PC-3 (cell line): Measurements from ENCODE around the gene CACNA1B.

ENCODE experiments used
- EZH2 ChIP-seq: fragments of 300-600 bp; sonication (generic); IDR thresholded peaks from one replicate; pipeline ENCODE4 v1.6.1; 2017; ENCODE audit warnings: antibody characterized with exemption, mild to moderate bottlenecking, low read length; ENCODE audit not compliant: unreplicated experiment
- EZH2phosphoT487 ChIP-seq: fragments of 300-600 bp; sonication (generic); IDR thresholded peaks from 2 replicates; pipeline ENCODE4 v1.6.1; 2018; ENCODE audit warnings: mild to moderate bottlenecking, antibody characterized with exemption, low read length, borderline replicate concordance
- TF ChIP-seq, protein P1 (sequence below): fragments of 300-600 bp; sonication (generic); conservative IDR thresholded peaks from 2 replicates; pipeline ENCODE4 v1.5.1; 2017; ENCODE audit warnings: antibody characterized with exemption, low read depth, mild to moderate bottlenecking, low read length

DNA sequence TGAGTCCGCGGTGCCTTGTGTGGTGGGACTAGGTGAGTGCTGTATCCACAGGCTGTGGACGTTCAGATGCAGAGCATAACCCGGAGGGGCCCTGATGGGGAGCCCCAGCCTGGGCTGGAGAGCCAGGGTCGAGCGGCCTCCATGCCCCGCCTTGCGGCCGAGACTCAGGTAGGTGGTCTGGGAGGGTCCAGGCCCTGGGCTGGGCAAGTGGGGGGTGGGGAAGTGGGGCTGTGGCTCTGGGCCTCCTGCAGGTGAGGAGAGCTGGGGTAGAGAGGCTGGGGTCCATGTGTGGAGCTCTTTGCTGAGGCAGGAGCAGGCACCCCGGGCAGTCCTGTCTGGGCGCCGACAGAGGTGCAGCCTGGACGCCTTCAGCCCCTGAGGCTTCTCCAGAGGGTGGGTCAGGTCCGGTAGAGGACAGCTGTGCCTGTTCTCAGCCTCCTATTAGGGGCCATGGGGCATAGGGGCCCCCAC lies 241.1 kb downstream of the CACNA1B start:
- TF ChIP-seq EZH2phosphoT487: no peak
- no peak for TF ChIP-seq EZH2
- TF ChIP-seq, protein P1, sequence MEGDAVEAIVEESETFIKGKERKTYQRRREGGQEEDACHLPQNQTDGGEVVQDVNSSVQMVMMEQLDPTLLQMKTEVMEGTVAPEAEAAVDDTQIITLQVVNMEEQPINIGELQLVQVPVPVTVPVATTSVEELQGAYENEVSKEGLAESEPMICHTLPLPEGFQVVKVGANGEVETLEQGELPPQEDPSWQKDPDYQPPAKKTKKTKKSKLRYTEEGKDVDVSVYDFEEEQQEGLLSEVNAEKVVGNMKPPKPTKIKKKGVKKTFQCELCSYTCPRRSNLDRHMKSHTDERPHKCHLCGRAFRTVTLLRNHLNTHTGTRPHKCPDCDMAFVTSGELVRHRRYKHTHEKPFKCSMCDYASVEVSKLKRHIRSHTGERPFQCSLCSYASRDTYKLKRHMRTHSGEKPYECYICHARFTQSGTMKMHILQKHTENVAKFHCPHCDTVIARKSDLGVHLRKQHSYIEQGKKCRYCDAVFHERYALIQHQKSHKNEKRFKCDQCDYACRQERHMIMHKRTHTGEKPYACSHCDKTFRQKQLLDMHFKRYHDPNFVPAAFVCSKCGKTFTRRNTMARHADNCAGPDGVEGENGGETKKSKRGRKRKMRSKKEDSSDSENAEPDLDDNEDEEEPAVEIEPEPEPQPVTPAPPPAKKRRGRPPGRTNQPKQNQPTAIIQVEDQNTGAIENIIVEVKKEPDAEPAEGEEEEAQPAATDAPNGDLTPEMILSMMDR: no peak
